Activated CD8-positive, alpha-beta T cell treated with anti-CD3 and anti-CD28 coated beads for 36 hours (primary cell): ENCODE results near the gene TEKTIP1. TPM values are rescaled to one million over a fixed set of nuclear protein-coding genes. Genes with fewer than 3 reads are reported as not detected.

Source experiments
- ATAC-seq: fragments of 200-7000 bp; cut with Tn5 transposase; one replicate; pipeline ENCODE4 v1.10.0; 2021; ENCODE audit warnings: mild to moderate bottlenecking, moderate library complexity
- CTCF ChIA-PET: fragments of 350-600 bp; sonication (Branson Sonifier 250); formaldehyde crosslinking; loops from one replicate; lab custom pipeline; 2021; ENCODE audit warnings: antibody characterized with exemption; lab: Charles Lee
- POLR2A ChIA-PET: fragments of 350-600 bp; sonication (Branson Sonifier 250); formaldehyde crosslinking; loops from one replicate; lab custom pipeline; 2021; ENCODE audit warnings: antibody characterized with exemption; lab: Charles Lee
- DNase-seq: peaks from one replicate; pipeline ENCODE4 v3.0.0-alpha.2; 2020
- H3K27ac Mint-ChIP-seq: one replicate; pipeline ENCODE4 v1.8.0; 2021; ENCODE audit warnings: mild to moderate bottlenecking, mixed read lengths
- H3K27me3 Mint-ChIP-seq: one replicate; pipeline ENCODE4 v1.8.0; 2021; ENCODE audit warnings: mixed read lengths
- H3K36me3 Mint-ChIP-seq: one replicate; pipeline ENCODE4 v1.8.0; 2021; ENCODE audit warnings: low read depth, mixed read lengths
- H3K4me1 Mint-ChIP-seq: one replicate; pipeline ENCODE4 v1.8.0; 2021; ENCODE audit warnings: low read depth, mixed read lengths
- H3K4me3 Mint-ChIP-seq: one replicate; pipeline ENCODE4 v1.8.0; 2021; ENCODE audit warnings: mild to moderate bottlenecking, moderate library complexity, mixed read lengths
- H3K9me3 Mint-ChIP-seq: one replicate; pipeline ENCODE4 v1.8.0; 2021; ENCODE audit warnings: mixed read lengths
- CTCF ChIP-seq: fragments of 200-600 bp; IDR thresholded peaks from one replicate; pipeline ENCODE4 v1.8.0; 2022; ENCODE audit warnings: antibody characterized with exemption, mild to moderate bottlenecking
- intact Hi-C: fragments of 100-400 bp; cut with micrococcal nuclease; formaldehyde crosslinking; loops from one replicate; pipeline ENCODE4 v1.10.0; 2022
- total RNA-seq, 2 experiments: library from RNA; stranded (reverse); gene quantifications; one replicate each; pipeline ENCODE4 v1.2.3, GENCODE V29; 2021

Gene TEKTIP1
- total RNA-seq, 2 experiments from 2014 or later, result 1.6 to 2.4 TPM

- Mint-ChIP-seq H3K27ac (no peak overlapping the region), H3K4me1 (peaks cover 32% of the 10 kb centered on the region), H3K27me3 (no peaks in the 10 kb centered on the region), H3K4me3 (no peak overlapping the region), H3K9me3 (no peaks in the 10 kb centered on the region), H3K36me3 (no peaks in the 10 kb centered on the region)
- intact Hi-C loops, result no loop called here
- ChIA-PET POLR2A (no interaction called here), CTCF (no interaction called here)
- TF ChIP-seq CTCF, result no peak
- no peak for ATAC-seq
- no peak for DNase-seq
These were observed 19.8 kb upstream of the TEKTIP1 start for GRCh38 chr19:3519126-3519525.

DNA sequence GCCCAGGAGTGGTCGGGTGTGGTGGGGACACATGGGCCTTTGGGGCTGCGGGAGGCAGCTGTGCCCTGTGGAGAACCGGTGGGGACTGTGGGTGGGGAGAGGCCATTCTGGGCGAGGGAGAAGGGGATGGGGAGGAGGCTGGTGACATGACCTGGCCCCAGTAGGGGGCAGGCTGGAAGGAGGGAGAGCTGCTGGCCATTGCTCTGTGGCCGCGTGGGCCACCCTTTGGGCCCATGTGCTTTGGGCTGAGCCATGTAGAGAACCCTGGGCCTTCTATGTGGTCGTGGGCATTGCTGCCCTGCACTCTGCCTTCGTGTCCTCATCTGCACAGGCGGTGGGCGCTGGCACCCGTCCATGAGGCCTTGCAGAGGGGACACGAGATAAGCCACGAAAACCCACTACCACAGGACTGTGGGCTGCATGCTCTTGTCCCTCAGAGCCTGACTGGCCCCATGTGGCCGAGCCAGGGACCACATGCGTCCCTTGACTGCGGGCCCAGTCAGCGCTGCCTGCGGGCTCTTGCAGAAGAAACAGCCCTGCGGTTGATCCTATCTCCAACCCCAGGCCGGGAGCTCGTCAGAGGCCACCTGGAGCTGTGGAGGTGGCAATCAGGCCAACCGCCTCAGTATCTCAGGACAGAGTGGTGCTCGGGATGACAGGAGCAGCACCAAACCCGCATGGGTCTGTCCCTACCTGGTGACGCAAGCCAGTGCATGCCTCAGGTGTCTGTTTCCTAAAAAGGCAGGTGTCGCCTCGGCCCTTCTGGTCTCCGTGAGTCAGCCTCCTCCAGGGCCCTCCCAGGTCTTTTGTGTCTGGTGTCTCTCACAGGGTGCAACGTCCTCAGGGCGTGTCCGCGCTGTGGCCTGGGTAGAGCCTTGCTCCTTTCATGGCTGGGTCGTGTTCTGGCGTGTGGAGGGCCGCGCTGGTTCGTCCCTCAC is 18.5 kb upstream of the TEKTIP1 start:
- DNase-seq (no peak), ATAC-seq (no peak)
- CTCF ChIA-PET, result no interaction called here
- no peaks in the 10 kb centered on the region for H3K36me3 Mint-ChIP-seq
- no peak overlapping the region for H3K27ac Mint-ChIP-seq
- no peaks in the 10 kb centered on the region for H3K9me3 Mint-ChIP-seq
- no peaks in the 10 kb centered on the region for H3K27me3 Mint-ChIP-seq
- no peak for TF ChIP-seq CTCF
- POLR2A ChIA-PET, result no interaction called here
- H3K4me3 Mint-ChIP-seq, result no peak overlapping the region
- intact Hi-C loops, result no loop called here
- peaks cover 28% of the 10 kb centered on the region for H3K4me1 Mint-ChIP-seq

DNA sequence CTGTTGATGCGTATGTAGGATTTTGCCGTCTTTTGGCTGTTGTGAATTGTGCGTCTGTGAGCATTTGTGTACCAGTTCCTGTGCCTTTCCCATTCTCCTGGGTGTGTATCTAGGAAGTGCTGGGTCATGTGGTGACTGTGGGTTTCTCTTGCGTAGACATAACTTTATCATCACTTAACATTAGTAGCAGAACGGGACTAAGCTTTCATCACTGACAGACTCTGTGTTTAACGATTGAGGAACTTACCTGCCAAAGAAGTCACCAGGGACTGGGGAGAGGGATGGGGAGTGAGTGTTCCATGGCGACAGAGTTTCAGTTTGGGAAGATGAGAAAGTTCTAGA is 17.9 kb upstream of the TEKTIP1 start:
- no peak for DNase-seq
- Mint-ChIP-seq H3K4me1 (peaks cover 22% of the 10 kb centered on the region), H3K9me3 (no peaks in the 10 kb centered on the region), H3K27ac (no peak overlapping the region), H3K4me3 (no peak overlapping the region), H3K27me3 (no peaks in the 10 kb centered on the region), H3K36me3 (no peaks in the 10 kb centered on the region)
- TF ChIP-seq CTCF, result no peak
- intact Hi-C loops, result no loop called here
- ATAC-seq, result no peak
- ChIA-PET POLR2A (no interaction called here), CTCF (no interaction called here)

GRCh38 chr19:3522421-3523360 is 16.3 kb upstream of the TEKTIP1 start:
- CTCF ChIA-PET, result no interaction called here
- no peak overlapping the region for H3K27ac Mint-ChIP-seq

More at GRCh38 chr19:3522421-3523360, 16.3 kb upstream of the TEKTIP1 start:
- intact Hi-C loops, result no loop called here
- H3K27me3 Mint-ChIP-seq, result no peaks in the 10 kb centered on the region
- H3K9me3 Mint-ChIP-seq, result no peaks in the 10 kb centered on the region
- H3K4me1 Mint-ChIP-seq, result peaks cover 12% of the 10 kb centered on the region
- POLR2A ChIA-PET, result interaction anchor here (0.7 to 0.8 kb wide), 2 partner anchors 9 to 10 kb away, joined by 3 read pairs; no protein-coding TSS in a partner anchor
- no peak for TF ChIP-seq CTCF
- no peaks in the 10 kb centered on the region for H3K36me3 Mint-ChIP-seq
- no peak for ATAC-seq
- H3K4me3 Mint-ChIP-seq, result no peak overlapping the region
- no peak for DNase-seq
